ENCODE data around the gene ANKRD18B.

The ANKRD18B gene

GRCh38 chr9:33619666-33620404 is 95.8 kb downstream of the ANKRD18B start:
- no peak for DNase-seq (ENCODE audit: low read depth)
- H3K4me3 ChIP-seq (ENCODE audit: low read depth, low read length), result no peak overlapping the region
- no peak for TF ChIP-seq CTCF (IDR thresholded peaks at IDR 0.05; ENCODE audit: insufficient read depth, low read depth, low read length, missing control alignments)

GRCh38 chr9:33620738-33621439 is 96.8 kb downstream of the ANKRD18B start:
- TF ChIP-seq CTCF (IDR thresholded peaks at IDR 0.05; ENCODE audit: insufficient read depth, low read depth, low read length, missing control alignments), result no peak
- no peak for DNase-seq (ENCODE audit: low read depth)
- H3K4me3 ChIP-seq (ENCODE audit: low read depth, low read length), result no peak overlapping the region
